Pancreas (tissue), 10 donors: ENCODE results near the gene APH1B. TPM values are rescaled to one million over a fixed set of nuclear protein-coding genes. Genes with fewer than 3 reads are reported as not detected.
"Not testable (repeated sequence)": the region's sequence is repeated elsewhere in the genome, so short reads cannot be mapped to it uniquely, and the experiment has no call there.

ENCODE experiments used
- ATAC-seq, 4 donors: fragments of 200-7000 bp; cut with Tn5 transposase; one replicate each; pipeline versions ENCODE4 v1.8.0 to v1.9.1; 2020; ENCODE audit warnings: mild to moderate bottlenecking in 4 of 4, moderate library complexity in 4 of 4
- DNase-seq, 6 donors: peaks; one replicate each; pipeline ENCODE4 v3.0.0-alpha.2; 2020
- FAIRE-seq: peaks from 2 replicates; lab custom pipeline; 2012; peaks lifted over from hg19 to GRCh38; lab: Jason Lieb, UNC
- H3K27ac ChIP-seq, 4 donors: fragments of 200-600 bp; sonication (generic); 1 replicate in 3 of 4; 2 replicates in 1 of 4; pipeline versions ENCODE4 v1.5.0 to v1.8.0; 2020
- H3K27me3 ChIP-seq, 4 donors: fragments of 200-600 bp; one replicate each; pipeline ENCODE4 v1.8.0; 2021
- H3K36me3 ChIP-seq, 3 donors: fragments of 200-600 bp; sonication (generic) in 1 of 3; one replicate each; pipeline versions ENCODE4 v1.5.0 to v1.8.0; 2020 to 2021
- H3K4me1 ChIP-seq, 3 donors: fragments of 200-600 bp; one replicate each; pipeline ENCODE4 v1.8.0; 2021
- H3K4me3 ChIP-seq, 4 donors: fragments of 200-600 bp; sonication (generic) in 2 of 4; one replicate each; pipeline versions ENCODE4 v1.5.0 to v1.8.0; 2020 to 2021
- H3K9me3 ChIP-seq, 4 donors: fragments of 200-600 bp; one replicate each; pipeline ENCODE4 v1.8.0; 2021
- WGBS, 2 donors: extraction: QIAGEN DNeasy Blood & Tissue Kit; methylation state at CpG; one replicate each; pipeline ENCODE4 v1.1.7; 2013; 5-methylcytosine and 5-hydroxymethylcytosine counted together
- intact Hi-C, 3 donors: fragments of 100-400 bp; cut with DNase I; formaldehyde crosslinking; loops; one replicate each; pipeline versions ENCODE4 v1.11.1 to v1.14.2; 2022
- polyA plus RNA-seq, 2 donors: library from polyadenylated mRNA; stranded (reverse); fragments of 200-250 nt; gene quantifications; one replicate each; pipeline ENCODE4 v1.2.3, GENCODE V29; 2013
- total RNA-seq, 6 donors: library from RNA; stranded (reverse); fragmentation: NEBNext Ultra II Directional in 4 of 6; extraction: Animal tissue kit (Norgen Biotek cat#: 25700) in 4 of 6; gene quantifications; one replicate each; pipeline versions ENCODE4 v1.2.1 to v1.2.4, GENCODE V29; 2021 to 2023
- TF ChIP-seq, protein P1 (sequence below), 4 donors: fragments of 200-600 bp; sonication (generic) in 3 of 4; IDR thresholded peaks; one replicate each; pipeline versions ENCODE4 v1.5.0 to v1.8.0; 2021; ENCODE audit warnings: antibody characterized with exemption in 4 of 4
- donor health status: healthy with polysubstance abuse.
- donor health status: DM: no; HTN: no; CAD: no; lungs with moderate emphysema.
- donor health status: DM: no; HTN: no; CAD: no.
- donor health status: control.
- donor health status: control.
- donor health status: Bipolar disorder and iron deficiency.
- donor health status: DM: yes; HTN: yes; CAD: no.
- donor health status: DM: no; HTN: no; CAD: no.
- donor health status: DM: no; HTN: no; CAD: no.
- donor health status: DM: yes; HTN: yes; CAD: no.

APH1B gene
- total and polyA plus RNA-seq, 8 donors = 3.1 to 11.7 (median 5.8) TPM

DNA sequence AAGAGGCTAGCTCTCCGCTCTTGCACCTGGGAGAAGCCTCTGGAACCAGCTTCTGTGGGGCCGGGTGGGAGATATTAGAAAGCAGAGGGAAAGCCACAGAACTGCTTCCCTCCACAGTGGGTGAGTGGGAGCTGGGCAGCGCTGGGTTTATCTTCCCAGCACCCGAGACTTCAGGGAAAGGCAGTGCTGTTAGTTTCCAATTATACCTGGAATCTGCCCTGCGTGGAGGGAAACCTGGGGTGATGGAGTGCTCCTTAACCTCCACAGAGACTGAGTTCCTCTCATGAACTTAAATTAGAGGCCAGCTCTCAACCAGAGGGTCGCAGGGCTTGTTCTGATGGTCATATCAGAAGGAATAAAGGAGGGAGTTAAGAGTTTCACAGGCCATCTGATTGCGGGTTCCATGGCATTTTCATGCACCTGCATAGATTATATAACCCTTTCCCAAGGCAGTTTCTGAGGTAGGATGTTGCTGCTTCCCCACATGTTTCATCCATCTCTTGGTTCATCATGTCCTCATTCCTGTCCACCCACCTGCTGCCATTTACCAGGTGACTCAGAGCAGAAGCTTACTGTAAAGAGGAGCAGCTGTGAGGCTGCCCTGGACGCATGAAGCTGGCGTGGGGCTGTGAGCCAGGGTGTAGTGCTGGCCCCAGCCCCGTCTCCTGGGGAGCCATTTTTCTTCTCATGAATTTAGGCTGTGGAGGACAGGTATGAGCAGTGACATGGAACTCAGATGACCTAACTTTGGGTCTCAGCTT is 61.8 kb downstream of the APH1B start:
- WGBS, 2 donors = 90 to 92% methylated on average over 10 of the region's 10 CpGs
- ATAC-seq = no peak
- Histone ChIP-seq H3K9me3 (no peaks in the 10 kb centered on the region), H3K4me1 (no peaks in the 10 kb centered on the region), H3K4me3 (no peak overlapping the region), H3K27ac (no peak overlapping the region), H3K27me3 (no peaks in the 10 kb centered on the region), H3K36me3 (no peaks in the 10 kb centered on the region)
- FAIRE-seq = no peak
- intact Hi-C loops = no loop called here
- TF ChIP-seq, protein P1, sequence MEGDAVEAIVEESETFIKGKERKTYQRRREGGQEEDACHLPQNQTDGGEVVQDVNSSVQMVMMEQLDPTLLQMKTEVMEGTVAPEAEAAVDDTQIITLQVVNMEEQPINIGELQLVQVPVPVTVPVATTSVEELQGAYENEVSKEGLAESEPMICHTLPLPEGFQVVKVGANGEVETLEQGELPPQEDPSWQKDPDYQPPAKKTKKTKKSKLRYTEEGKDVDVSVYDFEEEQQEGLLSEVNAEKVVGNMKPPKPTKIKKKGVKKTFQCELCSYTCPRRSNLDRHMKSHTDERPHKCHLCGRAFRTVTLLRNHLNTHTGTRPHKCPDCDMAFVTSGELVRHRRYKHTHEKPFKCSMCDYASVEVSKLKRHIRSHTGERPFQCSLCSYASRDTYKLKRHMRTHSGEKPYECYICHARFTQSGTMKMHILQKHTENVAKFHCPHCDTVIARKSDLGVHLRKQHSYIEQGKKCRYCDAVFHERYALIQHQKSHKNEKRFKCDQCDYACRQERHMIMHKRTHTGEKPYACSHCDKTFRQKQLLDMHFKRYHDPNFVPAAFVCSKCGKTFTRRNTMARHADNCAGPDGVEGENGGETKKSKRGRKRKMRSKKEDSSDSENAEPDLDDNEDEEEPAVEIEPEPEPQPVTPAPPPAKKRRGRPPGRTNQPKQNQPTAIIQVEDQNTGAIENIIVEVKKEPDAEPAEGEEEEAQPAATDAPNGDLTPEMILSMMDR (IDR thresholded peaks at IDR 0.05) = no peak
- no peak for DNase-seq

DNA sequence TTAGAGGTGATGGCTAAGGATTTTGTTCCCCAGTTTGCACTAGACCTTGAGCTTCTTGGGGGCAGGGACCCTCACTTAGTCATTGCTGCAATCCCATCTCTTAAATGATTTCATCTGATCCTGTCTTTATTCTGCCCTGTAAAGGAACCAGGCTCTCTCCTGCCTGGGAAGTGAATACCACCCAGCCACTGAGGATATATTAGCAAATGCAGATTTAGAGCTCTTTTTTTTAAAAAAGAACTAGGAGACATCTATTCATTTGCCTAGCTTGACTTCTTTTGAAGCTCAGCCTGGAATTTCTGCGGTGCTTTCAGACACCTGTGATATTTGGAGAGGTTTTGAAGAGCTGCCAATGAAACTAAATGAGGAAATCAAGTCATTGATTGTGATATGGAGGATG is 62.4 kb downstream of the APH1B start:
- DNase-seq (no peak), ATAC-seq (no peak), FAIRE-seq (no peak)
- H3K27me3 ChIP-seq = no peaks in the 10 kb centered on the region
- no peak overlapping the region for H3K4me3 ChIP-seq
- no peaks in the 10 kb centered on the region for H3K4me1 ChIP-seq
- no peaks in the 10 kb centered on the region for H3K36me3 ChIP-seq
- TF ChIP-seq, protein P1 (IDR thresholded peaks at IDR 0.05) = no peak
- 47% methylated on average over 1 of the region's 1 CpG for WGBS, 2 donors
- H3K27ac ChIP-seq = no peak overlapping the region
- intact Hi-C loops = no loop called here
- H3K9me3 ChIP-seq = no peaks in the 10 kb centered on the region

DNA sequence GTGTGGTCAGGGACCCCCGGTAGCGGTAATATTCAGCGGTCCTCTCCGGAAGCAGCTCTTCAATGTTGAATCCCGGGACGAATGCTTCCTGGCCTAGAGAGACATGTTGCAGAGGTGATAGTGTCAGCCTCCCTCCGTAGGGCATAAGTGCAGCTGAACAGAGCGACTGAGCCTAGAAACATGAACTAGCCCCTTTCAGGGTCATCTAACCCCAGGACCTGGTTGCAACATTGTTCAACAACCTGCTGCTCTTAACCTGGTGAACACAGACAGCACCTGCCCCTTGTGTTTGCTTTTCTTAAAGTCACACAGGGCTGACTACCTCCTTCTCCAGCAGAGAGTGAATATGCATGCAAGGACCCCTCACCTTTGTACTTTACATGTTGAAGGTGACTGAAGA is 62.9 kb downstream of the APH1B start:
- FAIRE-seq (no peak), ATAC-seq (no peak), DNase-seq (no peak)
- whole genome bisulfite sequencing, 2 donors = 78 to 79% methylated on average over 8 of the region's 8 CpGs
- H3K4me1 ChIP-seq = no peaks in the 10 kb centered on the region
- intact Hi-C loops = no loop called here
- no peaks in the 10 kb centered on the region for H3K36me3 ChIP-seq
- no peak overlapping the region for H3K4me3 ChIP-seq
- no peak overlapping the region for H3K27ac ChIP-seq
- TF ChIP-seq, protein P1 (IDR thresholded peaks at IDR 0.05) = no peak
- H3K27me3 ChIP-seq = no peaks in the 10 kb centered on the region
- no peaks in the 10 kb centered on the region for H3K9me3 ChIP-seq

DNA sequence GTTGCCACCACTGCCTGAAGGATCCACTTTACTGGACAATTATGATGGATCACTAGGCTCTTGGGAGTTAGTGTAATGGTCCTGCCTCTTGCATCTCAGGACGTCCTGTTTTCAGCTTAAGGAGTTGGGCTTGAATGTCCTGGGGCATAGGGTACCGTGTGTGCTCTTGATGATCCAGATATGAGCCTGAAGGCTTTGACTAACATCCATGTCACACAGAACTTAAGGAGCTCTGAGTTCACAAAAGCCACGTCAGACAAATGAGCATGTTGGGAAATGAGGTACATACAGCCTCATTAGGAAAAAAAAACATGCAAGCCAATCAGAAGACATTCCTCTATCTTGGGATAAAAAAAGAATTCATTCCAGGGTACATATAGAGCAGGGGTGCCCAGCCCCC is 63.5 kb downstream of the APH1B start:
- no peak for ATAC-seq
- intact Hi-C loops = no loop called here
- Histone ChIP-seq H3K9me3 (no peaks in the 10 kb centered on the region), H3K36me3 (no peaks in the 10 kb centered on the region), H3K4me1 (no peaks in the 10 kb centered on the region), H3K27me3 (no peaks in the 10 kb centered on the region), H3K4me3 (no peak overlapping the region), H3K27ac (no peak overlapping the region)
- WGBS, 2 donors = 86% methylated on average over 3 of the region's 3 CpGs
- TF ChIP-seq, protein P1 (IDR thresholded peaks at IDR 0.05) = no peak
- no peak for DNase-seq
- FAIRE-seq = no peak

DNA sequence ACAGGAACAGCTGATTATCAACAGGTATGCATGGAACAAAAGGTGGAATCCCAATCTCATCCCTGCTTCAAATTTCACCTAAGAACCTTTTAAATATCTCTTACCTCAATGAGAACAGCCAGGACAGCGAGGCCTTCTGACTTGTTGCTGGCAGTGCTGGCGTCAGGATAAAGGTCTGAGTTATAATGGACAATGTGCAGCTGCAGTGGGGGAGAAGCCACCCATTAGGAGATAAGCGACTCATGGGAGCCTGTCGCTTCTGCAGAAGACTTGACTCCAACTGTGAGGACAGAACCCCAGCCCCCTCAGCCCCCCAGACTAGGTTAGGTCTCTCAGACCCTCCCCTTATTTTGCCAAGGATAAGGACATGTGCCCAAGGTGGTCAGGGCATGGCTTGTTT is 64.5 kb downstream of the APH1B start:
- H3K9me3 ChIP-seq = no peaks in the 10 kb centered on the region
- H3K4me3 ChIP-seq = no peak overlapping the region
- no peak for ATAC-seq
- H3K4me1 ChIP-seq = peaks cover 0 to 1% (median 0%) of the 10 kb centered on the region in 3 donors
- WGBS, 2 donors = 94 to 95% methylated on average over 4 of the region's 4 CpGs
- TF ChIP-seq, protein P1 (IDR thresholded peaks at IDR 0.05) = no peak
- DNase-seq = no peak
- intact Hi-C loops = no loop called here
- no peaks in the 10 kb centered on the region for H3K27me3 ChIP-seq
- FAIRE-seq = no peak
- H3K36me3 ChIP-seq = no peaks in the 10 kb centered on the region
- no peak overlapping the region for H3K27ac ChIP-seq

DNA sequence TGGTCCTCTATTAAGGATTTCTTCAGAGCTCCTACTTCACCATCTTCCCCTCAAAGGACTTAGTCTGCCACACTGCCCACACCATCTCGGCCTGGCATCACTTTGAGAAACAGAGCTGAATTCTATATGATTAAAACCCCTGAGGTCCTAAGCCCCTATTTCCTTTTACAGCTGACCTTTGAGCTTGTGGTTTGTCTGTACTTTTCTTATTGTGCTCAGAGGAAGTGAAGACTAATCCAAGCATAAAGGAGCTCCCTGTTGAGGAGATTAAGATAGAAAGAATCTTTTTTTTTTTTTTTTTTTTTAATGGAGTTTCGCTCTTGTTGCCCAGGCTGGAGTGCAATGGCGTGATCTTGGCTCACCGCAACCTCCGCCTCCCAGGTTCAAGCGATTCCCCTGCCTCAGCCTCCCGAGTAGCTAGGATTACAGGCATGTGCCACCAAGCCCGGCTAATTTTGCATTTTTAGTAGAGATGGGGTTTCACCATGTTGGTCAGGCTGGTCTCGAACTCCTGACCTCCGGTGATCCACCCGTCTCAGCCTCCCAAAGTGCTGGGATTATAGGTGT is 65.7 kb downstream of the APH1B start:
- H3K9me3 ChIP-seq, DNase-seq, H3K27ac ChIP-seq, intact Hi-C loops, FAIRE-seq, H3K36me3 ChIP-seq, H3K27me3 ChIP-seq, H3K4me3 ChIP-seq, ATAC-seq: not testable (repeated sequence)
- peaks cover 3 to 13% (median 5%) of the 10 kb centered on the region in 3 donors for H3K4me1 ChIP-seq
- 90 to 93% methylated on average over 10 to 11 of the region's 11 CpGs for WGBS, 2 donors
